PC-3 (cell line): Measurements from ENCODE around the gene ETV5. TPM values are rescaled to one million over a fixed set of nuclear protein-coding genes. Genes with fewer than 3 reads are reported as not detected.

Source experiments
- ATAC-seq: fragments of 200-7000 bp; cut with Tn5 transposase; 2 replicates; pipeline ENCODE4 v1.9.1; 2020; ENCODE audit warnings: mild to moderate bottlenecking, moderate library complexity
- BruUV-seq: library from RNA; stranded (reverse); fragments of 400-500 nt; replicated peaks from 2 replicates; lab custom pipeline; 2021; lab: Mats Ljungman, UMichigan
- CTCF ChIA-PET: fragments of 300-600 bp; sonication (Branson Sonifier 250); formaldehyde crosslinking; loops from one replicate; lab custom pipeline; 2022; ENCODE audit warnings: antibody characterized with exemption; lab: Charles Lee
- POLR2A ChIA-PET: fragments of 300-600 bp; sonication (Branson Sonifier 250); formaldehyde crosslinking; loops from one replicate; lab custom pipeline; 2022; ENCODE audit warnings: antibody characterized with exemption; ENCODE audit not compliant: unreplicated experiment; lab: Charles Lee
- DNase-seq: peaks from one replicate; pipeline ENCODE4 v3.0.0-alpha.2; 2015
- H2AFZ ChIP-seq: fragments of 300-600 bp; sonication (generic); 2 replicates; pipeline ENCODE4 v1.6.0; 2016; ENCODE audit warnings: antibody characterized with exemption, low read length
- H3F3A ChIP-seq: fragments of 300-600 bp; sonication (generic); one replicate; pipeline ENCODE4 v1.6.0; 2017; ENCODE audit warnings: antibody characterized with exemption, low read length, control low read depth, mild to moderate bottlenecking; ENCODE audit not compliant: unreplicated experiment
- H3K27ac ChIP-seq: fragments of 300-600 bp; sonication (generic); 2 replicates; pipeline ENCODE4 v1.5.1; 2016; ENCODE audit warnings: mild to moderate bottlenecking, low read length
- H3K27me3 ChIP-seq: fragments of 300-600 bp; sonication (generic); 2 replicates; pipeline ENCODE4 v1.6.1; 2016; ENCODE audit warnings: low read length, mixed read lengths
- H3K36me3 ChIP-seq: fragments of 300-600 bp; sonication (generic); 2 replicates; pipeline ENCODE4 v1.6.1; 2016; ENCODE audit warnings: low read depth, mixed run types, low read length, mixed read lengths
- H3K4me1 ChIP-seq: fragments of 300-600 bp; sonication (generic); 2 replicates; pipeline ENCODE4 v1.5.1; 2016; ENCODE audit warnings: low read length; ENCODE audit not compliant: insufficient read depth
- H3K4me2 ChIP-seq: fragments of 300-600 bp; sonication (generic); 2 replicates; pipeline ENCODE4 v1.6.0; 2016; ENCODE audit warnings: low read length
- H3K4me3 ChIP-seq: fragments of 300-600 bp; sonication (generic); 2 replicates; pipeline ENCODE4 v1.5.1; 2016; ENCODE audit warnings: mild to moderate bottlenecking, low read length, mixed read lengths
- H3K79me2 ChIP-seq: fragments of 300-600 bp; sonication (generic); 2 replicates; pipeline ENCODE4 v1.6.1; 2017; ENCODE audit warnings: low read length, mixed read lengths
- H3K9ac ChIP-seq: fragments of 300-600 bp; sonication (generic); 2 replicates; pipeline ENCODE4 v1.6.0; 2016; ENCODE audit warnings: mild to moderate bottlenecking, low read length
- H3K9me2 ChIP-seq: fragments of 300-600 bp; sonication (generic); replicated peaks from 2 replicates; pipeline ENCODE4 v1.6.1; 2016; ENCODE audit warnings: mixed run types, low read length, mixed read lengths
- H3K9me3 ChIP-seq: fragments of 300-600 bp; sonication (generic); 2 replicates; pipeline ENCODE4 v1.6.1; 2016; ENCODE audit warnings: low read length, mixed read lengths
- H4K20me1 ChIP-seq: fragments of 300-600 bp; sonication (generic); 2 replicates; pipeline ENCODE4 v1.6.1; 2016; ENCODE audit warnings: low read length, mixed read lengths
- CTCF ChIP-seq: fragments of 300-600 bp; sonication (generic); conservative IDR thresholded peaks from 2 replicates; pipeline ENCODE4 v1.5.1; 2017; ENCODE audit warnings: antibody characterized with exemption, low read depth, mild to moderate bottlenecking, low read length
- EZH2 ChIP-seq: fragments of 300-600 bp; sonication (generic); IDR thresholded peaks from one replicate; pipeline ENCODE4 v1.6.1; 2017; ENCODE audit warnings: antibody characterized with exemption, mild to moderate bottlenecking, low read length; ENCODE audit not compliant: unreplicated experiment
- EZH2phosphoT487 ChIP-seq: fragments of 300-600 bp; sonication (generic); IDR thresholded peaks from 2 replicates; pipeline ENCODE4 v1.6.1; 2018; ENCODE audit warnings: mild to moderate bottlenecking, antibody characterized with exemption, low read length, borderline replicate concordance
- intact Hi-C: fragments of 100-400 bp; cut with micrococcal nuclease; formaldehyde crosslinking; loops from 2 replicates; pipeline ENCODE4 v1.9.0; 2023
- total RNA-seq: library from RNA; depleted of rRNA; stranded (reverse); fragments of >200 nt; gene quantifications from 2 replicates; pipeline ENCODE4 v1.2.3, GENCODE V29; 2014

Gene ETV5
- total RNA-seq, 1 experiment from 2014 or later: 60.6 TPM

GRCh38 chr3:186152889-186153292, 44.0 kb upstream of the ETV5 start:
- Histone ChIP-seq H3K27ac (no peak overlapping the region), H3K9me3 (no peaks in the 10 kb centered on the region), H3K9me2 (no peaks in the 10 kb centered on the region), H3K36me3 (no peaks in the 10 kb centered on the region), H2AFZ (no peak overlapping the region), H3K79me2 (no peaks in the 10 kb centered on the region), H4K20me1 (no peaks in the 10 kb centered on the region), H3K9ac (no peak overlapping the region), H3K27me3 (peaks cover 26% of the 10 kb centered on the region), H3K4me1 (no peaks in the 10 kb centered on the region), H3F3A (no peaks in the 10 kb centered on the region), H3K4me3 (no peak overlapping the region), H3K4me2 (no peak overlapping the region)
- TF ChIP-seq EZH2phosphoT487: no peak
- TF ChIP-seq CTCF: no peak
- no peak for TF ChIP-seq EZH2
- ChIA-PET POLR2A (no interaction called here), CTCF (no interaction called here)
- no peak for ATAC-seq
- no peak for DNase-seq
- BruUV-seq: no TSS peak
- intact Hi-C loops: no loop called here

GRCh38 chr3:186152361-186152798, 43.5 kb upstream of the ETV5 start:
- no peaks in the 10 kb centered on the region for H3K79me2 ChIP-seq
- BruUV-seq: no TSS peak
- CTCF ChIA-PET: no interaction called here
- no peaks in the 10 kb centered on the region for H3K4me1 ChIP-seq
- no peaks in the 10 kb centered on the region for H3K9me3 ChIP-seq
- POLR2A ChIA-PET: no interaction called here
- H3K36me3 ChIP-seq: no peaks in the 10 kb centered on the region
- no peaks in the 10 kb centered on the region for H3K9me2 ChIP-seq
- H3K27ac ChIP-seq: no peak overlapping the region
- intact Hi-C loops: no loop called here
- ATAC-seq (no peak), DNase-seq (no peak)
- H3K9ac ChIP-seq: no peak overlapping the region
- H3F3A ChIP-seq: no peaks in the 10 kb centered on the region
- H3K27me3 ChIP-seq: peaks cover 31% of the 10 kb centered on the region
- no peak overlapping the region for H2AFZ ChIP-seq
- no peak overlapping the region for H3K4me3 ChIP-seq
- TF ChIP-seq CTCF (no peak), EZH2phosphoT487 (no peak), EZH2 (no peak)
- no peaks in the 10 kb centered on the region for H4K20me1 ChIP-seq
- H3K4me2 ChIP-seq: no peak overlapping the region

GRCh38 chr3:186151077-186151971, 42.4 kb upstream of the ETV5 start:
- Histone ChIP-seq H3K4me2 (no peak overlapping the region), H3K4me3 (no peak overlapping the region), H3K27ac (no peak overlapping the region), H3K9ac (no peak overlapping the region), H4K20me1 (no peaks in the 10 kb centered on the region), H3K36me3 (no peaks in the 10 kb centered on the region), H3K79me2 (no peaks in the 10 kb centered on the region), H2AFZ (no peak overlapping the region), H3K9me3 (no peaks in the 10 kb centered on the region), H3K27me3 (peaks cover 26% of the 10 kb centered on the region), H3K9me2 (no peaks in the 10 kb centered on the region), H3K4me1 (no peaks in the 10 kb centered on the region), H3F3A (no peaks in the 10 kb centered on the region)
- ChIA-PET POLR2A (no interaction called here), CTCF (no interaction called here)
- ATAC-seq (no peak), DNase-seq (no peak)
- TF ChIP-seq EZH2 (no peak), EZH2phosphoT487 (no peak), CTCF (no peak)
- intact Hi-C loops: no loop called here
- no TSS peak for BruUV-seq
